Astrocyte (in vitro differentiated cells and primary cell): Measurements from ENCODE around the gene CTBP2. TPM values are rescaled to one million over a fixed set of nuclear protein-coding genes. Genes with fewer than 3 reads are reported as not detected.
A peak's percentile ranks its signal among the peaks of the same experiment; 100 is the strongest.

ENCODE experiments used
- DNase-seq: peaks from one replicate; pipeline ENCODE4 v3.0.0-alpha.2; 2010; ENCODE audit warnings: low read depth
- FAIRE-seq: peaks from 2 replicates; lab custom pipeline; 2011; peaks lifted over from hg19 to GRCh38; lab: Jason Lieb, UNC
- H2AFZ ChIP-seq: 2 replicates; pipeline ENCODE4 v1.6.0; 2012; ENCODE audit warnings: low read depth, low read length, inconsistent platforms
- H3K27ac ChIP-seq: 2 replicates; pipeline ENCODE4 v1.5.1; 2011; ENCODE audit warnings: low read depth, low read length, inconsistent platforms
- H3K27me3 ChIP-seq: 2 replicates; pipeline ENCODE4 v1.6.0; 2011; ENCODE audit warnings: low read length, inconsistent platforms; ENCODE audit not compliant: insufficient read depth
- H3K36me3 ChIP-seq: 2 replicates; pipeline ENCODE4 v1.5.1; 2011; ENCODE audit warnings: low read length, inconsistent platforms; ENCODE audit not compliant: insufficient read depth
- H3K4me1 ChIP-seq: 2 replicates; pipeline ENCODE4 v1.5.1; 2011; ENCODE audit warnings: low read length, inconsistent platforms; ENCODE audit not compliant: insufficient read depth
- H3K4me2 ChIP-seq: 2 replicates; pipeline ENCODE4 v1.6.0; 2012; ENCODE audit warnings: low read length, inconsistent platforms
- H3K4me3 ChIP-seq: 2 replicates; pipeline ENCODE4 v1.5.1; 2011; ENCODE audit warnings: low read depth, mild to moderate bottlenecking, low read length, inconsistent platforms; ENCODE audit not compliant: insufficient read depth
- H3K79me2 ChIP-seq: 2 replicates; pipeline ENCODE4 v1.6.0; 2012; ENCODE audit warnings: mild to moderate bottlenecking, low read length, inconsistent platforms; ENCODE audit not compliant: insufficient read depth
- H3K9ac ChIP-seq: 2 replicates; pipeline ENCODE4 v1.6.0; 2012; ENCODE audit warnings: mild to moderate bottlenecking, low read length, inconsistent platforms
- H3K9me3 ChIP-seq: 2 replicates; pipeline ENCODE4 v1.5.1; 2012; ENCODE audit warnings: low read depth, mild to moderate bottlenecking, low read length, inconsistent platforms; ENCODE audit not compliant: insufficient read depth
- H4K20me1 ChIP-seq: 2 replicates; pipeline ENCODE4 v1.6.0; 2012; ENCODE audit warnings: low read length, inconsistent platforms; ENCODE audit not compliant: insufficient read depth
- H3K27ac Mint-ChIP-seq: one replicate; pipeline ENCODE4 v1.8.0; 2021; ENCODE audit warnings: mild to moderate bottlenecking, mixed read lengths; ENCODE audit not compliant: unreplicated experiment
- H3K27me3 Mint-ChIP-seq: one replicate; pipeline ENCODE4 v1.8.0; 2021; ENCODE audit warnings: low read depth, mixed read lengths; ENCODE audit not compliant: unreplicated experiment
- H3K36me3 Mint-ChIP-seq: one replicate; pipeline ENCODE4 v1.8.0; 2021; ENCODE audit warnings: low read depth, mixed read lengths; ENCODE audit not compliant: unreplicated experiment
- H3K4me1 Mint-ChIP-seq: one replicate; pipeline ENCODE4 v1.8.0; 2021; ENCODE audit warnings: low read depth, mixed read lengths; ENCODE audit not compliant: unreplicated experiment
- H3K4me3 Mint-ChIP-seq: one replicate; pipeline ENCODE4 v1.8.0; 2021; ENCODE audit warnings: mild to moderate bottlenecking, moderate library complexity, mixed read lengths; ENCODE audit not compliant: unreplicated experiment
- H3K9me3 Mint-ChIP-seq: one replicate; pipeline ENCODE4 v1.8.0; 2021; ENCODE audit warnings: mild to moderate bottlenecking, mixed read lengths; ENCODE audit not compliant: unreplicated experiment
- EZH2 ChIP-seq: IDR thresholded peaks from 2 replicates; pipeline ENCODE4 v1.6.1; 2012; ENCODE audit warnings: mild to moderate bottlenecking, low read length, inconsistent platforms; ENCODE audit not compliant: insufficient read depth
- total RNA-seq: library from RNA; stranded (reverse); gene quantifications from 2 replicates; pipeline ENCODE4 v1.2.1, GENCODE V29; 2021
- TF ChIP-seq, protein P1 (sequence below): IDR thresholded peaks from 2 replicates; pipeline ENCODE4 v1.5.1; 2011; ENCODE audit warnings: low read depth, mild to moderate bottlenecking, inconsistent platforms, low read length, moderate library complexity; ENCODE audit not compliant: insufficient read depth

CTBP2 gene
- total RNA-seq, 1 donor from 2014 or later = 109 TPM

DNA sequence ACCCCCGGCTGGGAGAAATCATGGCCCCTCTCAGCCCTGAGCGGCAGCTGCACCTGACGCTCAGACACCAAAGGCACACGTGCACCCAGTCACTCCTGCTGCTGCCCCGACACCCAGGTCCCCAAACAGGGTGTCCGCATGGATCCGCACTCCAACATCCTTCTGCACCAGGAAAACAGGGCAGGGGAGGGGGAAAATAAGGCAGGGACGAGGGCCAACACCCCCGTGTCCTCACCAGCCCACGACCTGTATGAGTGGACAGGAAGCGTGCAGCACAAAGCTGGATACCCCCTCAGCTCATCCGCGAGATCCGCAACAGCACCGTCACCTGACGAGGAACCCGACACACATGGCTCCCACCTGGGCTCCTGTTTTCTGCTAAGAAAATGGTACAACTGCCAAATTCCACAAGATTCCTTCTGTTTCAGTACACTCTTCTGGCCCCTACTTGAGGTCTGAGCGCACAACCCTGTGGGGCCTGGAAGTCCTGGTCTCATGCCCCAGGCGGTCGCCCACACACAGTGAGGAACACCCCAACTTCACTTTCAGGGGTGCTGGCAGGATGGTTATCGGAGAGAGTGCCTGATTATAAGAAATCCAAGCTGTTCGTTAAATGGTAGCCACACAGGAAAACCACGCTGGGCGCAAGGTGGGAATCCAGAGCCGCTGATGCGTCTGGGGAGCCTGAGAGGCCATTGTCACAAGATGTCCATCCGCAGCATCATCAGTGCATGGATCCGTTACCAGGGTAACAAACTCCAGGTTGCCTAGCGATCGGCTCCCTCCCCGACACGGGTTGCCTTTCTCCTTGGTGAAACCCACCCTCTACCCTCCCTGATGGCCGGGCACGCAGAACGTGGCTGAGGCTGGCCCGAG is 154.8 kb downstream of the CTBP2 start:
- no peak overlapping the region for H3K4me2 ChIP-seq
- H3K27me3 ChIP-seq = no peaks in the 10 kb centered on the region
- TF ChIP-seq, protein P1, sequence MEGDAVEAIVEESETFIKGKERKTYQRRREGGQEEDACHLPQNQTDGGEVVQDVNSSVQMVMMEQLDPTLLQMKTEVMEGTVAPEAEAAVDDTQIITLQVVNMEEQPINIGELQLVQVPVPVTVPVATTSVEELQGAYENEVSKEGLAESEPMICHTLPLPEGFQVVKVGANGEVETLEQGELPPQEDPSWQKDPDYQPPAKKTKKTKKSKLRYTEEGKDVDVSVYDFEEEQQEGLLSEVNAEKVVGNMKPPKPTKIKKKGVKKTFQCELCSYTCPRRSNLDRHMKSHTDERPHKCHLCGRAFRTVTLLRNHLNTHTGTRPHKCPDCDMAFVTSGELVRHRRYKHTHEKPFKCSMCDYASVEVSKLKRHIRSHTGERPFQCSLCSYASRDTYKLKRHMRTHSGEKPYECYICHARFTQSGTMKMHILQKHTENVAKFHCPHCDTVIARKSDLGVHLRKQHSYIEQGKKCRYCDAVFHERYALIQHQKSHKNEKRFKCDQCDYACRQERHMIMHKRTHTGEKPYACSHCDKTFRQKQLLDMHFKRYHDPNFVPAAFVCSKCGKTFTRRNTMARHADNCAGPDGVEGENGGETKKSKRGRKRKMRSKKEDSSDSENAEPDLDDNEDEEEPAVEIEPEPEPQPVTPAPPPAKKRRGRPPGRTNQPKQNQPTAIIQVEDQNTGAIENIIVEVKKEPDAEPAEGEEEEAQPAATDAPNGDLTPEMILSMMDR = no peak
- no peak for TF ChIP-seq EZH2
- FAIRE-seq = no peak
- H3K36me3 ChIP-seq = no peaks in the 10 kb centered on the region
- no peak overlapping the region for H3K27ac ChIP-seq
- Mint-ChIP-seq H3K27me3 (no peaks in the 10 kb centered on the region), H3K27ac (peak overlapping the region; percentile 58), H3K36me3 (peaks cover 10% of the 10 kb centered on the region), H3K4me3 (no peak overlapping the region), H3K9me3 (no peaks in the 10 kb centered on the region), H3K4me1 (peaks cover 27% of the 10 kb centered on the region)
- peaks cover 11% of the 10 kb centered on the region for H3K4me1 ChIP-seq
- no peak overlapping the region for H2AFZ ChIP-seq
- DNase-seq = no peak
- no peak overlapping the region for H3K9ac ChIP-seq
- H3K79me2 ChIP-seq = peaks cover 65% of the 10 kb centered on the region
- H3K4me3 ChIP-seq = no peak overlapping the region
- H4K20me1 ChIP-seq = peaks cover 91% of the 10 kb centered on the region
- no peaks in the 10 kb centered on the region for H3K9me3 ChIP-seq

DNA sequence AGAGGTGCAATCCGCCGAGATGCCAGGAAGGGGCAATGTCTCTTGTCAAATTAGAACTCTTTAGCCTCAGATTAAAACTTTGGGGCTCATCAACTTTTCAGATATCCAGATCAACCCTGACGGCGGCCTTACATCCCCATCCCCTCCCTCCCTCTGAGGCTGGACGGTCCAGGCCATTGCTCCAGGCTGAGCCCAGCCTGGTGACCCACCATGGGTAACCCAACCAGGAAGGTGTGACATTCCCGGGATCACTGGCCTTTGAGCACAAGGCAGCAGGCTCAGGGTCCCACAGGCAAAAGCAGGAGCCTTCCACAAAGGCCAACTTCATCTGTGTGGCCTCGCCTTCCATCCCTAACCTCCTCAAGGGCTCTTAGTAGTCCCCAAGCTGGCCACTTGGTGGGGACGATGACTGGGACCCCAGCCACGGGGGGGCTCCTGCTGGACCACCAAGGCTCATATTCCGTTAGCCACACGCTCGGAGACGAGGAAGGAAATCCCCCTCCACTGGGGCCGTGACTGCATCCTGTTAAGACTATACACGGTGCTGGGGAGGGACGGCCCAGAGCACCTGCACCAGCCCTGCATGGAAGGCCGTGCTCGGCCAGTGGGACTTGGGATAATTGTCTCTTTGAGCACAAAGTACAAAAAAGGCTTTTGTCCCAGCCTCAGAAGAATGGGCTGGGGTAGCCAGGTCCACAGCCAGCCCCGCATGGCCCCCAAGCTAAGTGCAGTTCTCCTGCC is 155.6 kb downstream of the CTBP2 start:
- H3K27ac Mint-ChIP-seq = peak overlapping the region; percentile 36
- H3K27me3 Mint-ChIP-seq = no peaks in the 10 kb centered on the region
- no peaks in the 10 kb centered on the region for H3K36me3 ChIP-seq
- H2AFZ ChIP-seq = no peak overlapping the region
- peaks cover 28% of the 10 kb centered on the region for H3K4me1 Mint-ChIP-seq
- no peaks in the 10 kb centered on the region for H3K9me3 Mint-ChIP-seq
- peaks cover 12% of the 10 kb centered on the region for H3K36me3 Mint-ChIP-seq
- DNase-seq (no peak), FAIRE-seq (no peak)
- no peaks in the 10 kb centered on the region for H3K27me3 ChIP-seq
- no peak overlapping the region for H3K9ac ChIP-seq
- peaks cover 57% of the 10 kb centered on the region for H3K79me2 ChIP-seq
- no peak overlapping the region for H3K4me3 ChIP-seq
- H3K9me3 ChIP-seq = no peaks in the 10 kb centered on the region
- no peak overlapping the region for H3K27ac ChIP-seq
- H3K4me2 ChIP-seq = no peak overlapping the region
- H3K4me3 Mint-ChIP-seq = no peak overlapping the region
- H3K4me1 ChIP-seq = peaks cover 20% of the 10 kb centered on the region
- no peak for TF ChIP-seq EZH2
- TF ChIP-seq, protein P1 = no peak
- H4K20me1 ChIP-seq = peaks cover 91% of the 10 kb centered on the region
